Inflammatory macrophage (primary cell): ENCODE measurements around the gene MTA3.
"Not testable (repeated sequence)": the region's sequence is repeated elsewhere in the genome, so short reads cannot be mapped to it uniquely, and the experiment has no call there.

Experiments
- DNase-seq, 2 donors: peaks; one replicate each; pipeline ENCODE4 v3.0.0-alpha.2; 2020 to 2022

The MTA3 gene

GRCh38 chr2:42567806-42568400 is 529 bp upstream of the MTA3 start:
- no peak for DNase-seq

DNA sequence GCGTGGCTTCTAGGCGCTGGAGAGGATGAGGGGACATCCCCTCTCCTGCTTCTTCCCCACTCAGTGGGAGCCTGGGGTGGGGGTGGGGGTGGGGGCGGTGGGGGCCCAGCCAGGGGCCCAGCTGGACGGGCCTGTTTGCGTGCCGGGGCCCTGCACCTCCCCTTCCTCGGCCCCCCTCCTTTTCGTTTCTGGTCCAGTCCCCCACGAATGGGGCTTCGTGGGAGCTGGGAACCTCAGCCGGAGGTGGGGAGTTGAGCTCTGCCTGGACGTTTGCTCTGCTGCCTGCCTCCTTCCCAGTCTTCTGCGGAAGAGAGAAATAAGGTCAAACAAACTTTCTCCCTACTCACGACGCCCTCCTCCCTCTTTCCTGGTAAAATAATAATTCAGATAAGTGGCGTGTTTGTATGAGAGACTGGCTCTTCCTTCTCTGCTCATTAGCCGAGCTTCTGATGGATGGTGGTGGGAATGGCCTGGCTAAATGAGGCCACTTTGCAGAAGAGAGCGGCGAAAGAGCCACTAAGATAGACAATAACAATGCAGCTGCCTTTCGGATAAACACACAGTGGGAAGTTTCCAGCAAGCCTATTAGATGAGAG is 782 bp downstream of the MTA3 start:
- DNase-seq: peak in 1 of 2 donors; percentile 6

GRCh38 chr2:42569883-42570282 is 1.5 kb downstream of the MTA3 start:
- DNase-seq: no peak

DNA sequence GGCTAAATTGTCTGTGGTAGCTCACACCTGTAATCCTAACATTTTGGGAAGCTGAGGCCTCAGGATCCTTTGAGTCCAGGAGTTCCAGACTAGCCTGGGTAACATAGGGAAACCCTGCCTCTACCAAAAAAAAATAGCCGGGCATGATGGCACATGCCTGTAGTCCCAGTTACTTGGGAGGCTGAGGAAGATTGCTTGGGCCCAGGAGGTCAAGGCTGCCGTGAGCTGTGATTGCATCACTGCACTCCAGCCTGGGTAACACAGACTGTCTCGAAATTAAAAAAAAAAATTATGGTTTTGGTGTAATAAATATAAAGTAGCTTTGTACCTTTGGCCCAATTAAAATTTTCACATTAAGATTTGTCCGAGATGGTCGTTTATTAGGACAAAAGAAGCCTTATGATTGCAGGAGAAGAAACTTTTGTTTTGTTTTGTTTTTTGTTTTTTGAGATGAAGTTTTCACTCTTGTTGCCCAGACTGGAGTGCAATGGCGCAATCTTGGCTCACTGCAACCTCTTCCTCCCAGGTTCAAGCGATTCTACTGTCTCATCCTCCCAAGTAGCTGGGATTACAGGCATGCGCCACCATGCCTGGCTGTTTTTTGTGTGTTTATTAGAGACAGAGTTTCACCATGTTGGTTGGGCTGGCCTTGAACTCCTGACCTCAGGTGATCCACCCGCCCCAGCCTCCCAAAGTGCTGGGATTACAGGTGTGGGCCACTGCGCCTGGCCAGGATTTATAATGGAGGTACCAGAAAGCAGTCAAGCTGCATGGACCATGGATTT is 4.1 kb downstream of the MTA3 start:
- DNase-seq: no peak

GRCh38 chr2:42573256-42573655 is 4.8 kb downstream of the MTA3 start:
- DNase-seq: no peak

DNA sequence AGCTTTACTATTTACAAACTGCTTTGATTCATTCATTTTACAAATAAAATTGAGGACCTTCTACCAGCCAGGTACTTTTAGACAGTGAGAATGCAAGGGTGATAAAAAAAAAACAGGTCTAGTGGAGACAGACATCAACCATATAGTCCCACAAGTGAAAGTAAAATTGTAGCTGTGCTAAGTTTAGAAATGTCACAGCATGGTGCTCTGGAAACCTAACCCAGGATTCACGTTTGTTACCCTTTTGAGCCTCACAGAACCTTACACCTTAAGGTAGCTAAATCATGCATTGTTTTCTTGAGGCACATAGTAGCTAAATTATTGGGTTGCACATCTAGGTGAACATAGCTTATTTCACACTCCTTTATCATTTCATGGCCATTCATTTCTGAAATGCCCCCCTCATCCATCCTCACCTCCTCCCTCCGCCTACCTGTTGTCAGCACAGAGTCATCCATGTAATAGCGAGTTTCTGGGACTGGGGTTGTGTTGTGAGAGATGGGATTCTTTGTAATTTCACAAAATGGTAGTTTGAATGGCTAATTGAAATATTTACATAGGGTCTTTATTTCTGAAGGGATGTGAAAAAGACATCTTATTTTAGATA is 7.1 kb downstream of the MTA3 start:
- DNase-seq: no peak

DNA sequence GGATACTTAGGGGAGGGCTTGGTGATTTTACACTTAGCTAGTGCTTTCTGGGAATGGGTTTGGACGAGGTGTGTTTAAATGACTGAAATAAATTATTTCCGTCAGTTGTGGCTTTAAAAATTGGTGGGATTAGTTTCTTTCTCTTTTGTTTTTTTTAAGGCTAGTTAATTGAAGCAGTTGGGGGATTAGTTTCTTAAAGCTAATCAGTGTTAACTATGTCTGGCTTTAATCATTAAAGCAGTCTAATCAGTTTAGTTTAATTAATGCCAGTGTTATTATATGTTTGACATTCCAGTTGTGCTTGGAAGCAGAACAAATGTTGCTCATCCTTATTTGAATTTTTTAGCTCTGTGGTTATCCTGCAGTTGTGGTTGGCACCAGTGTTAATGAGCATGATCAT is 10.2 kb downstream of the MTA3 start:
- DNase-seq: no peak

- DNase-seq: no peak
These were observed 12.8 kb downstream of the MTA3 start for GRCh38 chr2:42581257-42581656.

DNA sequence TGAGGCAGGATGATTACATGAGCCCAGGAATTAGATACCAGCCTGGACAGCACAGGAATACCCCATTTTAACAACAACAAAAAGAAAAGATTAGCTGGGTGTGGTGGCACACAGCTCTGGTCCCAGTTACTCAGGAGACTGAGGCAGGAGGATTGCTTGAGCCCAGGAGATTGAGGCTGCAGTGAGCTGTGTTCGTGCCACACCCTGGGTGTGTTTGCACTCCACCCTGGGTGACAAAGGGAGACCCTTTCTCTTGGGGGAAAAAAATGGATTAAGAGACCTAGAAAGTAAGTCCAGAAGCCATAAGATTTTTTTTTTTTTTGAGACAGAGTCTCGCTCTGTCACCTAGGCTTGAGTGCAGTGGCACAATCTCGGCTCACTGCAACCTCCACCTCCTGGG is 16.2 kb downstream of the MTA3 start:
- not testable (repeated sequence) for DNase-seq

- no peak for DNase-seq
These were observed 17.3 kb downstream of the MTA3 start for GRCh38 chr2:42585779-42586178.

GRCh38 chr2:42587526-42588117 is 19.2 kb downstream of the MTA3 start:
- DNase-seq: no peak

DNA sequence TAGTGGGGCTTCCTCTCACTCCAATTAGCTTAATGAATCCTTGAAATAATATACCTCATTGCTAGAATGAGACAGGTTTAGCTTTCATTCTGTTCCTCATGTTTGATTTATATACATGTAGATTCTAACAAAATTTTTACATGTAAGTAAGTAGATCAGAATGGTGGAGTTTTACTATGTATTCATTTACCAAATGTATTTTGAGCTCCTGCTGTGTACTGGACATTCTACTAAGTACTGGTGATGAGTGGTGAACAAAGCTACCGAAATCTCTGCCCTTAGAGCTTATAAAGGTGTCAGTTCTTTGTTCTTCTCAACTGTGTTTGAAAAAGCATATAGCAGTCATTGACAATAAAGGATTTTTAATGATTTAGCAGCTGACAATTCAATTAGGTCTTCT is 19.7 kb downstream of the MTA3 start:
- DNase-seq: no peak

- no peak for DNase-seq
These were observed 21.7 kb downstream of the MTA3 start for GRCh38 chr2:42590176-42590575.

DNA sequence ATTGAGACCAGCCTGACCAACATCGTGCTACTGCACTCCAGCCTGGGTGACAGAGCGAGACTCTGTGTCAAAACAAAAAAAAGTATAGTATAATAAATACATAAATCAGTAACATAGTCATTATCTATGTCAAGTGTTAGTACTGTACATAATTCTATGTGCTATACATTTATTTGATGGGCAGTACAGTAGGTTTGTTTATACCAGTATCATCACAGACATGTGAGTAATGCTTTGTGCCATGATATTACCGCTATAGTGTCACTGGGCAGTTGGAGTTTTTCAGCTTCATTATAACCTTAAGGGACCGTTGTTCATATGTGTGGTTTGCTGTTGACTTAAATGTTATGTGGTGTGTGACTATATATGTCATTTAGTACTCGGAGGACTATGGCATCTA is 24.9 kb downstream of the MTA3 start:
- no peak for DNase-seq

GRCh38 chr2:42598656-42599055 is 30.2 kb downstream of the MTA3 start:
- no peak for DNase-seq

DNA sequence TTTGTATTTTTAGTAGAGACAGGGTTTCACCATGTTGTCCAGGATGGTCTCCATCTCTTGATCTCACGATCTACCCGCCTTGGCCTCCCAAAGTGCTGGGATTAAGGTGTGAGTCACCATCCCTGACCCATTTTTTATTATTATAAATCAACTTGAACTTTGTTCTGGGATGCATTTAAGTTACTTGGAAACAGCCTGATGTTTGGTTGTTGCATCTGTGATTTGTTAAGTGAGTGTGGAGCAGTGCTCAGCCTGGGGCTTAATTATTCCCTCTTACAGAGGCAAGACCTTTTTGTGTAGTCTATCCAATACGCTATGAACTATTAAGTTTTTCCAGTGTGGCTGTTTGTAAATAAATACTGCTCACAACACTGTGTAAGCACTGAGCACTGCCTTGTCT is 32.6 kb downstream of the MTA3 start:
- DNase-seq: no peak

DNA sequence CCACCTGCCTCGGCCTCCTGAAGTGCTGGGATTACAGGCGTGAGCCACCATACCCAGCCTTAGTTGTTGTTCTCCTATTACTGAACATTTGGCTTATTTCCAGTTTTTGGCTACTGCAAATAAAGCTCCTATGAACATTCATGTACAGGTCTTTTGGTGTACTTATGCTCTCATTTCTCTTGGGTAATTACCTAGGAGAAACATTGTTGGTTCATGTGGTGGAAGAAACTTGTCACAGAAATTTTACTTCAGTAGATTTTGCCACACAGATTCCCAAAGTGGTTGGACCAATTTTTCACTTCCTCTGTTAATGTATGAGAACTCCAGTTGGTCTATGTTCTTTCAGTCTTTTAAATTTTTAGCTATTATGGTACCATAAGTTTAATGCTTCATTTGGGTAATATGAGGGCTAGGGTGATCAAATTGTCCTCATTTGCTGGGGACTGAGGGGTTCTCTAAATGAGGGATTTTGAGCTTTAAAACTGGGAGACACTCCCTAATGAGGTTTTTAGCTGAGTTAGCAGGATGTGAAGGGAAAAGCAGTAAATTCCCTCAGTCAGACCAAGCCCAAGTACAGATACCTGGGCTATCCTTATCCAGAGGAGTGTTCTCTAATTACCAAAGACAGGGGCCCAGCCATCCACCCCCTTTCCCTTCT is 33.9 kb downstream of the MTA3 start:
- DNase-seq: no peak

GRCh38 chr2:42602876-42603219 is 34.4 kb downstream of the MTA3 start:
- DNase-seq: no peak

DNA sequence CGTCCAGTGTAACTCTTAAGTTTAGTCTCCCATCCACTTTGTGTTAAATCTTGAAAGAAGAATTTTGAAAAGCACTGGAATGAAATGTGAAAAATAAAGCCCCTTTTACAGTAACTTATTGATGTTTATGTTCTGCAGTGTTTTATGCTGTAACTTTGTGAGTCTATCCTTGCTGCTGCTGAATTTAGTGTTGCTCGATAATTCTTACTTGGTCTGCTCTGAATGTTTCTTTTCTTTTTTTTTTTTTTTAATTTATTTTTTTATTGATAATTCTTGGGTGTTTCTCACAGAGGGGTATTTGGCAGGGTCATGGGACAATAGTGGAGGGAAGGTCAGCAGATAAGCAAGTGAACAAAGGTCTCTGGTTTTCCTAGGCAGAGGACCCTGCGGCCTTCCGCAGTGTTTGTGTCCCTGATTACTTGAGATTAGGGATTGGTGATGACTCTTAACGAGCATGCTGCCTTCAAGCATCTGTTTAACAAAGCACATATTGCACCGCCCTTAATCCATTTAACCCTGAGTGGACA is 36.0 kb downstream of the MTA3 start:
- not testable (repeated sequence) for DNase-seq

GRCh38 chr2:42606166-42606565 is 37.7 kb downstream of the MTA3 start:
- not testable (repeated sequence) for DNase-seq

- no peak for DNase-seq
These were observed 38.7 kb downstream of the MTA3 start for GRCh38 chr2:42607101-42607637.
